Renal pelvis (tissue), 4 donors: ENCODE data around the gene ADCY5. TPM values are rescaled to one million over a fixed set of nuclear protein-coding genes. Genes with fewer than 3 reads are reported as not detected.

Source experiments
- DNase-seq: peaks from one replicate; pipeline ENCODE4 v3.0.0-alpha.2; 2013
- polyA plus RNA-seq, 3 donors: library from polyadenylated mRNA; unstranded; fragments of 120-200 nt; gene quantifications; one replicate each; pipeline ENCODE4 v1.2.1, GENCODE V29; 2013; ENCODE audit not compliant: insufficient read length in 3 of 3

ADCY5 gene
- polyA plus RNA-seq, 3 donors, result 11.2 to 13.4 (median 12.6) TPM

DNA sequence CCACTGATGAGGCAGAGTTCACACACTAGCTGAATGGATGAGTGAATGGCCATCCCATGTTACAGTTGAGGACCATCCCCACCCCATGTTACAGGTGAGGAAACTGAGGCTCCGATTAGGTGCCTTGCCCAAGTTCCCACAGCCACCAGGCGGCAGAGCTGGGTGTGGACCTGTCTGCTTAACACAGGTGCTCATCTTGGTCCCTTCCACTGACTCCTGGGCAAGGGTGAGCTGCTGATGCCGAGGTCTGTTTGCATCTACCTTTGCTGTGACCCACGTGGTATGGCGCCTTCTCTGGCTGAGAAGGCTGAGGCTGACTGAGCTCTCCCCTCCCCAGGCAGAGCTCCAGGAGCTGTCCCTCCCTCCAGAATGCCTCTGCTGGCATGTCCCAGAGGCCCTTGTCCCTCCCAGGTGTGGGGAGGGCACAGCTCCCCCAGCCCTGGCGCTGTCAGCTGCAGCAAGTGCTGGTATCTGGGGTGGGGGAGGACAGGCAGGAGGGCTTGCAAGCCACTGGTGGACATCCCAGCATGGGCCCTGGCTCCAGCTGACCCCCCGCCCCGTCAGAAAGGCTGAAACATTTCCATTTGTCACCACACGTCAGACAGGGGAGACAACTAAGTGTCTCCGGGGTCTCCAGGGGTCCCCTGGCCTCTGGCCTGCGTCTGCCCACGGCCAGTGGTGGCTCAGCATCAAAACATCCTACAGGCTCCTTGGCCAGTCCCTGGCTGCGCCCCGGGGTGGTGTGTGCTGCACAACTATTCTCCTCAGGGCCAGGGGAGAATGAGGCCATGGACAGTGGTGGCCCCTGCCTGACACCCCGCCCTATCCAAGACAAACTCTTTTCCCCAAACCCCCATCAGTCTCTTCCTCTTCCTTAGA lies 105.4 kb downstream of the ADCY5 start:
- DNase-seq, result no peak

DNA sequence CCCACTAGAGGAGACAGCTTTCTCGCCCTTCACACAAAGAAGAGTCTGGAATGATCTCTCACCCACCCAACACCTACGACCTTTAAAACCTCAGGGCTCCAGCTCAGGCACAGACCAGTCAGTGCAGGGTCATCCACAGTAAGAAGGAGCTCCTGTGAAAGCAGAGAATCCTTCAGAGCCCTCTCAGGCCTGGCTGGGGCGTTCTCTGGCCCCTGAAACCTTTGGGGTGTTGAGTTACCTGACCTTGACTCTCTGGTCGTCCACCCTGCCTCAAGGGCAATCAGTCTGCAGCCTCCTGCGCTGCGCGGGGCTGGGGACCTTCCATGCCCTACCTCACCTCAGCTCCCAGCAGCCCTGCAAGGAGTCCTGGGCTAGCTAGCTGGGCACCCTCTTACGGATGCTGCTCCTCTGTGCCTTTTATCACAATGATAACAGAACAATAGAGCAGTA lies 106.2 kb downstream of the ADCY5 start:
- no peak for DNase-seq

DNA sequence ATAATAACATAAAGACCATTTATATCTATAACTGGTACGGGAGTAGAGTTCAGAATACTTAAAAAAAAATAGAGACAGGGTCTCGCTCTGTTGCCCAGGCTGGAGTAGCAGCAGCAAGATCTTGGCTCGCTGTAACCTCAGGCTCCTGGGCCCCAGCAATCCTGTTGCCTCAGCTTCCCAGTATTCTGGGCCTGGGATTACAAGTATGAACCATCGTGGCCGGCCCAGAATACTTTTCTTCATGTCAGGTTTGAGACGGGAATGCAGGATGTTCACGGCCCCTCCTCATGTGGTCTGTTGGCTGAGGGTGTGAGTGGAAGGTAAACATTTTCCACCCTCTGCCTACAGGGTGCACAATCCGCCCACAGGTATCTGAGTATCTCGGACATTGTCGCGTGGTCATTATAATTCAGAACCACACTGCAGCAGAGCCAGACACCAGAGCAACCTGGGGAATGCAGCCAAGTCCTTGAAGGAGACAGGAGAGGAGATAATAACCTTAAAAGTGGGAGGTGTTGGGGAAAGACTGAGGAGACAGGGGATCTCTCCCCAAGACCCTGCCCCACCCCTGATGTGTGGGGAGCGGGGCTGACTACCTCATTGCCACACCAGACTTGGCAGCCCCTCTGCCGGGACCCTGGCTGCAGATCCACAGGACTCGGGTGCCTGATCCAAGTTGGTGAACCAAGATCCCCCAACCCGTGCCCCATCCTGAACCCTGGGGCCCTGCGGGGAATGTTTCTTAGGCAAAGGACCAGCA lies 106.8 kb downstream of the ADCY5 start:
- no peak for DNase-seq

GRCh38 chr3:123340336-123340735 lies 108.6 kb downstream of the ADCY5 start:
- peak; percentile 23 for DNase-seq

DNA sequence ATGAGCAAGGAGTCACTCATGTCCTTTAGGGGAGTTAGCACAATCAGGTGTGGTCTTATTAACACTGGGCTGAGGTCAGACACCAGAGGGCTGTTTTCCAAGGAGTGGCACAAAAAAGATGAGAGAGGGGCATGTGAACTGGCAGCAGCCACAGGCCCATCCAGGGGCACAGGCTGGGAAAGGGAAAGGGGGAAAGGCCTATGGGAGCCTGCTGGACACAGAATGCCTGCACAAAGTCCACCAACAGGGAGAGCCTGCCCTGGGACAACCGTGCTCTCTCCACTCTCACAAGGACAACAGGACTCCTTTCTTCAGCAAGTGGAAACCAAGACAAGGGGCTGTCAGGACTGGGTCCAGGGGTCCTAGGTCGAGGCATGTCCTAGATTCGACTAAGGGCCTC lies 109.6 kb downstream of the ADCY5 start:
- DNase-seq, result no peak

GRCh38 chr3:123338620-123339061 lies 110.2 kb downstream of the ADCY5 start:
- no peak for DNase-seq

GRCh38 chr3:123337948-123338619 lies 110.8 kb downstream of the ADCY5 start:
- DNase-seq, result no peak

- DNase-seq, result no peak
Measured at GRCh38 chr3:123337226-123337625, 111.7 kb downstream of the ADCY5 start.

DNA sequence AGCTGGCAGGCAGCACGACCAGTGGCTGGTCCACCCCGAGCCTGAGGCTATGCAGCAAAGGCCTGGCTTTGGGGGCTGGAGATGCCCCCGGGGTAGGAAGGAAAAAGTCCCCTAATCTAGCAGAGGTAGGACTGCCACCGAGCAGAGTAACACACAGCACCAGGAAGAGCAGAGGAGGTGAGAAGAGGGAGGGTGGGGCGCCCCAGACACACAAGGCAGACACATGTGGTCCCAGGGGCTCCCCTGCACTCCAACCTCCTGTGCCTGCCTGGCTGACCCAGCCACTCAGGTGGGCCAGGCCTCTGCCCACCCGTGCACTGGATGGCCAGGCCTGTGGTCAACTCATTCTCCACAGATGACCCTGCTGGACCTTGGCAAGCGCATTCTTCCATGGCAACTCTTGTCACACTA lies 112.4 kb downstream of the ADCY5 start:
- no peak for DNase-seq

DNA sequence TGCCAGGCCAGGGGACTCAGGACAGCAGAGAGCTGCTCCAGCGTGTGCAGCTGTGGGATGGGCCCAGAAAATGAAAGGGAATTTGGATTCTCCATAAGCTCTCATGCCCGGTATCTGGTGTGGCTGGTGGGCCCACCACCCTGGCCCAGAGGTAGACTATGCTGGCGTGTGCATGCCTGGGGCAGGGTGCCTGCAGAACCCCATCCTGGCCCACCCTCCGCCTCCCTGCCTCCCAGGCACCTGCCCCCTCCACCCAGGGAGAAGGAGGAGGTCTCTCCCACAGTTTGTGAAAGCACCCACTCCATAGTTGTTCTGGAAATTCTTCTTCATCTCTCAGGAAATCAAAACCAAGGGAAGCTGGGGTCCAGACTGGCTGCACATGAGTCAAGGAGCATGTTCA lies 112.9 kb downstream of the ADCY5 start:
- DNase-seq, result no peak

- no peak for DNase-seq
Measured at GRCh38 chr3:123335007-123335670, 113.8 kb downstream of the ADCY5 start.

DNA sequence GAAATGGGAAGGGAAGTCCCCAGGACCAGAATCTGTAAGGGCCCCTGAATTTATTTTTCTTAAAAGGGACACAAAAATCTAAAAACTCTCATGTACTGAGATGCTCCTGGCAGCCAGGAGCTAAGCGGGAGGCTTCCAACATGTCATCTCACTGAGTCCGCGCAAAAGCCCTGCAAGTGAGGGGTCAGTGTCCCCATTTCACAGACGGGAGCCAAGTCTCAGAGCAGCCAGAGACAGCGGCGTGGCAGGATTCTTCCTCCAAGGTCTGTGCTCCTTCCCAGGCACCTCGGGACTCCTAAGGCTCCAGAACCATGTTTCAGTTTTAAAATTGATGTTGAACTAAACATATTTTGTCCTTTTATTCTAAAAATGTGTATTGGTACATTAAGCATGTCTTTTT lies 114.8 kb downstream of the ADCY5 start:
- DNase-seq, result no peak

DNA sequence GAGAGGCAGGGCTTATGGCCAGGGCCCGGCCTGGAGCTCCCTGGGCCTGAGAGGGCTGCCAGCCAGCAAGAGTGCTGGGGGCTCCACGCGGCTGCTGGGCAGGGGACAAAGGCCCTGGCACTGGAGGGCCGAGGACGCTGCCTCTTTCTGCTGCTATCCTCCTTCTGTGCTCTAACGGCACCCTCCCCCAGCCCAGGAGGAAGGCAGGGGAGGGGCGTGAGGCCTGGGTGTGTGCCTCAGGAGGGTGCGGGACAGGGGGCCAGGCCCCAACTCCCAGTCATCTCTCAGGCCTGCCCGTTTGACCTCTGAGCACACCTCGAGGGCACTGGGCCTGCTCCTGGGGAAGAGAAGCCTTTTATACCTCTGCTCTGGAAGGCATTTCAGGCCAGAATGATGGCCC lies 115.5 kb downstream of the ADCY5 start:
- no peak for DNase-seq

GRCh38 chr3:123332124-123332641 lies 116.7 kb downstream of the ADCY5 start:
- no peak for DNase-seq

DNA sequence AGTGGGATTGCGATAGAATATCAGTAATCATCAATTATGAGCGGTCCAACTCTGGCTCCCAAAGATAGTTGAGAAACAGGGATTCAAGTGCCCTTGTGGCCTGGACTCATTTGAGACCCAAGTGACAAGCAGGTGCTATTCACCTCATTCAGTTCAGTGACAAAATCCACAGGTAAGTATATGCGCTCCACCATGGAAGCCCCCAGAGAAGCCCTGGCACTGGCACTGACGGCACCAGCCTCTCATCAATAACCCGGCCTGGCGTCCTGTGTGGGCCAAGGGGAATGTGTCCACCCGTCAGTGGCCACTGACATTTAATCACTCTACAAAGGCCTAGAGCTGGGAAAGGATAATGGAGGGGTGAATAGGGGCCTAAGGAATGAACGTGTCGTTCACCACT lies 117.2 kb downstream of the ADCY5 start:
- DNase-seq, result no peak

- DNase-seq, result no peak
Measured at GRCh38 chr3:123331006-123331405, 117.9 kb downstream of the ADCY5 start.

DNA sequence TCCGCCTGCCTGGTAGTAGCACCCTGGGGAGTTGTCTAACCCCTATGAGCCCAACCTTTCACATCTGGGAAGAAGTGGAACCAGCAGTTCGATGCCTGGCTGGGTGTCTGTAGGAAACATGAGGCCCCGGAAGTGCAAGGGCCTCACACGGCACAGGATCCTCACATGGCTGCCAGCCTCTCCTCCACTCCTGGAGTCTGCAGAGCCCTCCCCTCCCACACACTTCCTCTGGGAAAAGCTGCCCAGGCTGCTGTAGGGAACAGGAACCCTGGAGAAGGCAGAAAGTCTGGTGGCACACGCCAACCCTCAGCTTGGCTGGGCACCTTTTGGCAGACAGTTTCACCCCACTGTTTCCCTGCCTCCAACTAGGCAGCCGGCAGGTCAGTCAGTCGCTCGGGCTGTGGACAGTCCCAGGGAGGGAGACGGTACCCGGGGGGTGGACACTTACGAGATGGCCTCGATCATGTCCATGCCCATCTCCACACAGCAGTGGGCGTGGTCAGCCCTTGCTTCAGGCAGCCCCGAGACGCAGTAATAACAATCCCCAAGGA lies 118.4 kb downstream of the ADCY5 start:
- no peak for DNase-seq

DNA sequence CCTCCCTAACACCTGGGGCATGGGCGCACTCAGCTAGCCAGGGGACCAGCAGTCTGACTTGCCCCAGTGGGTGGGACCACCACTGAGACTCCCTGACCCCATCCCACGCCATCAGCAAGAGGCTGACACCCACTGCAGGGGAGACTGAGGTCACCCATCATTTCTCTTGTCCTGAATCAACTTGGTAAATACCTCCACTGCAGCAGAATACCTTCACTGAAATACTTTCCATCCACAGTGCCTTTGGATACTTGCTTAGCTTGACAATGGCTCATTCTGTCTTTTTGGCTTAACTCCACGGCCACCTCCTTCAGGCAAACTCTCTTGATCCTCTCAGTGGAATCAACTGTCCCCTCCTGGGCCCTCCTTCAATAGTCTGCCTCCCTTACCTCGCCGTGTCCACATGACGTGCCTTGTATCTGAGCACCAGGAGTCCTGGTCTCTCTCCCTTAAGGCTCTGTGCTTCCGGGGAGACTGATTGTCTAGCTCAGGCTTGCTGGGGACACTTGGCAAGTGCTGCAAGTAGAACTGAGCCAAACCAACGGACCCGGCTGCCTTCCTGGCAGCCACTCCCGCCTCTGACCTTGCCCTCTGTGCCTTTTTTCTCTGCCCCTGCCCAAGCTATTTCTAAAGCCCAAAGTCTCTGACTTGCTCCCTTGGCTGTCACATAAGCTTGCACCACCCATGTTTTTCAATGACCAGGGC lies 119.1 kb downstream of the ADCY5 start:
- no peak for DNase-seq

GRCh38 chr3:123328851-123329635 lies 119.8 kb downstream of the ADCY5 start:
- peak; percentile 48 for DNase-seq
